ENCODE data around the gene LEMD1.
"Not testable (repeated sequence)": the region's sequence is repeated elsewhere in the genome, so short reads cannot be mapped to it uniquely, and the experiment has no call there.

Gene LEMD1

GRCh38 chr1:205417870-205418635 lies 3.8 kb downstream of the LEMD1 start:
- Histone ChIP-seq H3K36me3 (ENCODE audit: control insufficient read depth, insufficient read depth, low read length) (no peaks in the 10 kb centered on the region), H3K9ac (ENCODE audit: low read length) (no peak overlapping the region), H3K27me3 (ENCODE audit: control insufficient read depth, insufficient read depth, low read length) (no peaks in the 10 kb centered on the region), H3K4me3 (ENCODE audit: low read length) (no peak overlapping the region), H3K9me3 (ENCODE audit: control insufficient read depth, low read length) (no peaks in the 10 kb centered on the region), H3K4me1 (ENCODE audit: control insufficient read depth, insufficient read depth, low read length) (no peaks in the 10 kb centered on the region)

GRCh38 chr1:205416322-205416721 lies 5.5 kb downstream of the LEMD1 start:
- no peak overlapping the region for H3K9ac ChIP-seq (ENCODE audit: low read length)
- H3K36me3 ChIP-seq (ENCODE audit: control insufficient read depth, insufficient read depth, low read length), result no peaks in the 10 kb centered on the region
- H3K4me3 ChIP-seq (ENCODE audit: low read length), result no peak overlapping the region
- no peaks in the 10 kb centered on the region for H3K27me3 ChIP-seq (ENCODE audit: control insufficient read depth, insufficient read depth, low read length)
- H3K4me1 ChIP-seq (ENCODE audit: control insufficient read depth, insufficient read depth, low read length), result no peaks in the 10 kb centered on the region
- no peaks in the 10 kb centered on the region for H3K9me3 ChIP-seq (ENCODE audit: control insufficient read depth, low read length)

- no peaks in the 10 kb centered on the region for H3K9me3 ChIP-seq (ENCODE audit: control insufficient read depth, low read length)
- no peak overlapping the region for H3K4me3 ChIP-seq (ENCODE audit: low read length)
- no peaks in the 10 kb centered on the region for H3K4me1 ChIP-seq (ENCODE audit: control insufficient read depth, insufficient read depth, low read length)
- no peak overlapping the region for H3K9ac ChIP-seq (ENCODE audit: low read length)
- no peaks in the 10 kb centered on the region for H3K36me3 ChIP-seq (ENCODE audit: control insufficient read depth, insufficient read depth, low read length)
- no peaks in the 10 kb centered on the region for H3K27me3 ChIP-seq (ENCODE audit: control insufficient read depth, insufficient read depth, low read length)
Observed at GRCh38 chr1:205410581-205411298, 11.1 kb downstream of the LEMD1 start.

- Histone ChIP-seq H3K4me3 (ENCODE audit: low read length) (no peak overlapping the region), H3K9ac (ENCODE audit: low read length) (no peak overlapping the region), H3K4me1 (ENCODE audit: control insufficient read depth, insufficient read depth, low read length) (no peaks in the 10 kb centered on the region), H3K9me3 (ENCODE audit: control insufficient read depth, low read length) (no peaks in the 10 kb centered on the region), H3K27me3 (ENCODE audit: control insufficient read depth, insufficient read depth, low read length) (no peaks in the 10 kb centered on the region), H3K36me3 (ENCODE audit: control insufficient read depth, insufficient read depth, low read length) (no peaks in the 10 kb centered on the region)
Observed at GRCh38 chr1:205407970-205408369, 13.9 kb downstream of the LEMD1 start.

- not testable (repeated sequence) for H3K36me3 ChIP-seq (ENCODE audit: control insufficient read depth, insufficient read depth, low read length); H3K9me3 ChIP-seq (ENCODE audit: control insufficient read depth, low read length); H3K4me3 ChIP-seq (ENCODE audit: low read length); H3K9ac ChIP-seq (ENCODE audit: low read length); H3K27me3 ChIP-seq (ENCODE audit: control insufficient read depth, insufficient read depth, low read length); H3K4me1 ChIP-seq (ENCODE audit: control insufficient read depth, insufficient read depth, low read length)
Observed at GRCh38 chr1:205406252-205406651, 15.6 kb downstream of the LEMD1 start.

- H3K9ac ChIP-seq (ENCODE audit: low read length); H3K9me3 ChIP-seq (ENCODE audit: control insufficient read depth, low read length); H3K4me3 ChIP-seq (ENCODE audit: low read length); H3K27me3 ChIP-seq (ENCODE audit: control insufficient read depth, insufficient read depth, low read length); H3K4me1 ChIP-seq (ENCODE audit: control insufficient read depth, insufficient read depth, low read length); H3K36me3 ChIP-seq (ENCODE audit: control insufficient read depth, insufficient read depth, low read length): not testable (repeated sequence)
Observed at GRCh38 chr1:205404484-205404883, 17.4 kb downstream of the LEMD1 start.

GRCh38 chr1:205398586-205398985 lies 23.3 kb downstream of the LEMD1 start:
- no peaks in the 10 kb centered on the region for H3K9me3 ChIP-seq (ENCODE audit: control insufficient read depth, low read length)
- peaks cover 3% of the 10 kb centered on the region for H3K27me3 ChIP-seq (ENCODE audit: control insufficient read depth, insufficient read depth, low read length)
- no peak overlapping the region for H3K4me3 ChIP-seq (ENCODE audit: low read length)
- no peaks in the 10 kb centered on the region for H3K36me3 ChIP-seq (ENCODE audit: control insufficient read depth, insufficient read depth, low read length)
- H3K4me1 ChIP-seq (ENCODE audit: control insufficient read depth, insufficient read depth, low read length), result no peaks in the 10 kb centered on the region
- H3K9ac ChIP-seq (ENCODE audit: low read length), result no peak overlapping the region

GRCh38 chr1:205396967-205397616 lies 24.8 kb downstream of the LEMD1 start:
- Histone ChIP-seq H3K9ac (ENCODE audit: low read length) (no peak overlapping the region), H3K4me3 (ENCODE audit: low read length) (no peak overlapping the region), H3K4me1 (ENCODE audit: control insufficient read depth, insufficient read depth, low read length) (no peaks in the 10 kb centered on the region), H3K27me3 (ENCODE audit: control insufficient read depth, insufficient read depth, low read length) (peaks cover 3% of the 10 kb centered on the region), H3K36me3 (ENCODE audit: control insufficient read depth, insufficient read depth, low read length) (no peaks in the 10 kb centered on the region), H3K9me3 (ENCODE audit: control insufficient read depth, low read length) (no peaks in the 10 kb centered on the region)

- Histone ChIP-seq H3K27me3 (ENCODE audit: control insufficient read depth, insufficient read depth, low read length) (peaks cover 3% of the 10 kb centered on the region), H3K4me3 (ENCODE audit: low read length) (no peak overlapping the region), H3K4me1 (ENCODE audit: control insufficient read depth, insufficient read depth, low read length) (no peaks in the 10 kb centered on the region), H3K36me3 (ENCODE audit: control insufficient read depth, insufficient read depth, low read length) (no peaks in the 10 kb centered on the region), H3K9me3 (ENCODE audit: control insufficient read depth, low read length) (no peaks in the 10 kb centered on the region), H3K9ac (ENCODE audit: low read length) (no peak overlapping the region)
Observed at GRCh38 chr1:205395616-205396015, 26.2 kb downstream of the LEMD1 start.

GRCh38 chr1:205392650-205393049 lies 29.2 kb downstream of the LEMD1 start:
- no peaks in the 10 kb centered on the region for H3K4me1 ChIP-seq (ENCODE audit: control insufficient read depth, insufficient read depth, low read length)
- H3K9ac ChIP-seq (ENCODE audit: low read length), result no peak overlapping the region
- H3K36me3 ChIP-seq (ENCODE audit: control insufficient read depth, insufficient read depth, low read length), result no peaks in the 10 kb centered on the region
- peaks cover 3% of the 10 kb centered on the region for H3K27me3 ChIP-seq (ENCODE audit: control insufficient read depth, insufficient read depth, low read length)
- no peak overlapping the region for H3K4me3 ChIP-seq (ENCODE audit: low read length)
- H3K9me3 ChIP-seq (ENCODE audit: control insufficient read depth, low read length), result no peaks in the 10 kb centered on the region

- no peaks in the 10 kb centered on the region for H3K4me1 ChIP-seq (ENCODE audit: control insufficient read depth, insufficient read depth, low read length)
- no peaks in the 10 kb centered on the region for H3K36me3 ChIP-seq (ENCODE audit: control insufficient read depth, insufficient read depth, low read length)
- no peak overlapping the region for H3K4me3 ChIP-seq (ENCODE audit: low read length)
- no peaks in the 10 kb centered on the region for H3K9me3 ChIP-seq (ENCODE audit: control insufficient read depth, low read length)
- peaks cover 3% of the 10 kb centered on the region for H3K27me3 ChIP-seq (ENCODE audit: control insufficient read depth, insufficient read depth, low read length)
- H3K9ac ChIP-seq (ENCODE audit: low read length), result no peak overlapping the region
Observed at GRCh38 chr1:205391386-205391785, 30.5 kb downstream of the LEMD1 start.

GRCh38 chr1:205387845-205388244 lies 34.0 kb downstream of the LEMD1 start:
- Histone ChIP-seq H3K4me1 (ENCODE audit: control insufficient read depth, insufficient read depth, low read length) (no peaks in the 10 kb centered on the region), H3K9me3 (ENCODE audit: control insufficient read depth, low read length) (no peaks in the 10 kb centered on the region), H3K9ac (ENCODE audit: low read length) (no peak overlapping the region), H3K36me3 (ENCODE audit: control insufficient read depth, insufficient read depth, low read length) (no peaks in the 10 kb centered on the region), H3K27me3 (ENCODE audit: control insufficient read depth, insufficient read depth, low read length) (no peaks in the 10 kb centered on the region), H3K4me3 (ENCODE audit: low read length) (no peak overlapping the region)

Data from mucosa of stomach (tissue), 1 donor.